ENCODE data around the gene NR3C2. TPM values are rescaled to one million over a fixed set of nuclear protein-coding genes. Genes with fewer than 3 reads are reported as not detected.

The NR3C2 gene
- total and polyA plus RNA-seq, 4 donors: 2.0 to 11.5 (median 3.2) TPM

DNA sequence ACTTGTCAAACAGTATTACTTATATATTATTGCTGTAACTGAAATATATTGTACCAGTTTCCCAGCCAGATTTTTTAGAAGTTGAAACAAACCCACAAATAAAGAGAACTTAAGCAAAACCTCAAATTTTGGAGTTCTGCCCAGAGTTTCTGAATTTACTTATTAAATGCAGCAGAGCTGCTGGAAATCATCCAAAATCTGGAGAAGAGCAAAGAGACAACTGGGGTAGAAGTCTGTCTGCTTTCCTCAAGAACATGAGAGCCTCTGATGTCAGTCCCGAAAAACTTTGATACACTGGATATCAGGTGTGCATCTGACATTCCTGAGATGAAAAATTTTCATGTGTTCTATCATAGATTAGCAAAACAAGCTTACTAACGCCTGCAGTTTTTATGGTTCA lies 325.9 kb downstream of the NR3C2 start:
- H3K4me3 ChIP-seq (ENCODE audit: low read depth in 1 of 3, low read length in 3 of 3): no peak overlapping the region
- no peak overlapping the region for H3K9ac ChIP-seq (ENCODE audit: low read depth in 1 of 2, low read length in 2 of 2)
- H3K27ac ChIP-seq (ENCODE audit: low read depth in 1 of 2, low read length in 2 of 2): no peak overlapping the region
- peaks cover 2 to 18% (median 11%) of the 10 kb centered on the region in 4 donors for H3K36me3 ChIP-seq (ENCODE audit: control insufficient read depth in 4 of 4, insufficient read depth in 3 of 4, low read depth in 1 of 4, low read length in 3 of 4)
- H3K9me3 ChIP-seq (ENCODE audit: control insufficient read depth in 4 of 4, low read length in 3 of 4): no peaks in the 10 kb centered on the region
- peaks cover 0 to 6% (median 2%) of the 10 kb centered on the region in 4 donors for H3K4me1 ChIP-seq (ENCODE audit: control insufficient read depth in 4 of 4, insufficient read depth in 4 of 4, low read length in 3 of 4)
- WGBS: 46% methylated on average over 2 of the region's 2 CpGs
- TF ChIP-seq, protein P1, sequence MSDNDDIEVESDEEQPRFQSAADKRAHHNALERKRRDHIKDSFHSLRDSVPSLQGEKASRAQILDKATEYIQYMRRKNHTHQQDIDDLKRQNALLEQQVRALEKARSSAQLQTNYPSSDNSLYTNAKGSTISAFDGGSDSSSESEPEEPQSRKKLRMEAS (IDR thresholded peaks at IDR 0.05): no peak
- TF ChIP-seq RXRA (IDR thresholded peaks at IDR 0.05): no peak
- peak in 1 of 2 donors; percentile 9 for TF ChIP-seq RAD21 (IDR thresholded peaks at IDR 0.05)
- no peak for DNase-seq (ENCODE audit: low spot score)
- H3K27me3 ChIP-seq (ENCODE audit: control insufficient read depth in 4 of 4, insufficient read depth in 4 of 4, low read length in 3 of 4): no peaks in the 10 kb centered on the region

DNA sequence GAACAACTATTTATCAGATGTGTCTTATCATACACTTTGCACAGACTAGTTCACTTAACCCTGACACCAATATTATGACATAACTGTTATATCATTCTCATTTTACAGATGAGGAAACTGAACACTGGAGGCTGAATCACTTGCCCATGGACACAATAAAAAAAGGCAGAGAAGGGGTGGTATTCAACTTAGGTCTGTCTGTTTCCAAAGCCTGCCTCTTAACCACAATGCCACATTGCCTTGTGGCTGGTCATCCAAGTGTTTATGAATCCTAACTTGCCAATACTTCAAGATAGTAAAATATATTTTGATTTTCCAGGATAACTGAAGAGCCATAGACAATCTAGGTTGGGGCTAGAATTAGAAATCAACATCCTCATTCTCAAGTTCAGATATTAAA lies 327.8 kb downstream of the NR3C2 start:
- H3K27me3 ChIP-seq (ENCODE audit: control insufficient read depth in 4 of 4, insufficient read depth in 4 of 4, low read length in 3 of 4): no peaks in the 10 kb centered on the region
- H3K9ac ChIP-seq (ENCODE audit: low read depth in 1 of 2, low read length in 2 of 2): no peak overlapping the region
- DNase-seq (ENCODE audit: low spot score): no peak
- peaks cover 0 to 10% (median 4%) of the 10 kb centered on the region in 4 donors for H3K4me1 ChIP-seq (ENCODE audit: control insufficient read depth in 4 of 4, insufficient read depth in 4 of 4, low read length in 3 of 4)
- no peaks in the 10 kb centered on the region for H3K9me3 ChIP-seq (ENCODE audit: control insufficient read depth in 4 of 4, low read length in 3 of 4)
- H3K4me3 ChIP-seq (ENCODE audit: low read depth in 1 of 3, low read length in 3 of 3): no peak overlapping the region
- TF ChIP-seq YY1 (IDR thresholded peaks at IDR 0.05): no peak
- TF ChIP-seq NR2F2 (IDR thresholded peaks at IDR 0.05): no peak
- no peak for TF ChIP-seq FOXA1 (IDR thresholded peaks at IDR 0.05)
- TF ChIP-seq RXRA (IDR thresholded peaks at IDR 0.05): no peak
- TF ChIP-seq RAD21 (IDR thresholded peaks at IDR 0.05): no peak
- TF ChIP-seq TAF1 (conservative IDR thresholded peaks at IDR 0.05): no peak
- TF ChIP-seq HNF4A (conservative IDR thresholded peaks at IDR 0.05): no peak
- TF ChIP-seq, protein P2, sequence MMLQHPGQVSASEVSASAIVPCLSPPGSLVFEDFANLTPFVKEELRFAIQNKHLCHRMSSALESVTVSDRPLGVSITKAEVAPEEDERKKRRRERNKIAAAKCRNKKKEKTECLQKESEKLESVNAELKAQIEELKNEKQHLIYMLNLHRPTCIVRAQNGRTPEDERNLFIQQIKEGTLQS (IDR thresholded peaks at IDR 0.05): no peak
- peaks cover 0 to 15% (median 11%) of the 10 kb centered on the region in 4 donors for H3K36me3 ChIP-seq (ENCODE audit: control insufficient read depth in 4 of 4, insufficient read depth in 3 of 4, low read depth in 1 of 4, low read length in 3 of 4)
- H3K27ac ChIP-seq (ENCODE audit: low read depth in 1 of 2, low read length in 2 of 2): no peak overlapping the region

DNA sequence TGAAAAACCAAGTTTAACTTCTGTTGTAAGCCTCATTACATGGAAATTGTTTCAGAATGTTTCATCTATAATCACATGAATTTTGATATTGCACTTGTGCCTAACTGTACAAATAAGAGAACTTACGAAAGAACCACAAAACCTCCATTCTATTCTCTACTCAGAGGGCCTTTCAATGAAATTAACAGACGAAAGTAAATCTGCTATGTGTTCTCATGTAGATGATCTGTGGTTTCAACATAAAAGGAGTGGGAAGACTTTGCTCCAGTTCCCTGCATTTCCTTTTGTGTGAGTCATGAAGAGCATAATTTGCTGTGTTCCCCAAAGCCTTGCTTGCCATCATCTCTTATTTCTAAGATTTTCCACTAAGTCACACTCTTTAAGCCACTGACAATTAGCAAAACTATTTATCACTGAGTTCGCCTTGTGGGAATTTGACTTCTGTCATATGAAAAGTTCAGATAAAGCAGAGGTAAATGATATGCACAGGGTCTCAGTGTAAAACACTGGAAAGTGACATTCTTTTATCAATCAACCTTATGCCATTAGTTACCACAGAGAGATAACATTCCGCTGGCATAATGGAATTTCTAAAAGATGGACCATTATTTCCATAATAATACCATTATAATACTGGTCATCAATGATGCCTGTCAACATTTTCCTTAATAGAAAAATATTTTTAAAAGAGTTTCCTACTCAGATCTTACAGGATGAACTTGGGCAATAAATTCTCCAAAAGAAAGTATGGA lies 329.8 kb downstream of the NR3C2 start:
- no peak overlapping the region for H3K27ac ChIP-seq (ENCODE audit: low read depth in 1 of 2, low read length in 2 of 2)
- peaks cover 0 to 17% (median 10%) of the 10 kb centered on the region in 4 donors for H3K4me1 ChIP-seq (ENCODE audit: control insufficient read depth in 4 of 4, insufficient read depth in 4 of 4, low read length in 3 of 4)
- no peak overlapping the region for H3K4me3 ChIP-seq (ENCODE audit: low read depth in 1 of 3, low read length in 3 of 3)
- H3K9ac ChIP-seq (ENCODE audit: low read depth in 1 of 2, low read length in 2 of 2): no peak overlapping the region
- WGBS: 91% methylated on average over 4 of the region's 4 CpGs
- TF ChIP-seq JUND (IDR thresholded peaks at IDR 0.05): no peak
- TF ChIP-seq, protein P1 (IDR thresholded peaks at IDR 0.05): no peak
- no peak for TF ChIP-seq SP1 (IDR thresholded peaks at IDR 0.05)
- TF ChIP-seq TAF1 (conservative IDR thresholded peaks at IDR 0.05): no peak
- TF ChIP-seq, protein P3, sequence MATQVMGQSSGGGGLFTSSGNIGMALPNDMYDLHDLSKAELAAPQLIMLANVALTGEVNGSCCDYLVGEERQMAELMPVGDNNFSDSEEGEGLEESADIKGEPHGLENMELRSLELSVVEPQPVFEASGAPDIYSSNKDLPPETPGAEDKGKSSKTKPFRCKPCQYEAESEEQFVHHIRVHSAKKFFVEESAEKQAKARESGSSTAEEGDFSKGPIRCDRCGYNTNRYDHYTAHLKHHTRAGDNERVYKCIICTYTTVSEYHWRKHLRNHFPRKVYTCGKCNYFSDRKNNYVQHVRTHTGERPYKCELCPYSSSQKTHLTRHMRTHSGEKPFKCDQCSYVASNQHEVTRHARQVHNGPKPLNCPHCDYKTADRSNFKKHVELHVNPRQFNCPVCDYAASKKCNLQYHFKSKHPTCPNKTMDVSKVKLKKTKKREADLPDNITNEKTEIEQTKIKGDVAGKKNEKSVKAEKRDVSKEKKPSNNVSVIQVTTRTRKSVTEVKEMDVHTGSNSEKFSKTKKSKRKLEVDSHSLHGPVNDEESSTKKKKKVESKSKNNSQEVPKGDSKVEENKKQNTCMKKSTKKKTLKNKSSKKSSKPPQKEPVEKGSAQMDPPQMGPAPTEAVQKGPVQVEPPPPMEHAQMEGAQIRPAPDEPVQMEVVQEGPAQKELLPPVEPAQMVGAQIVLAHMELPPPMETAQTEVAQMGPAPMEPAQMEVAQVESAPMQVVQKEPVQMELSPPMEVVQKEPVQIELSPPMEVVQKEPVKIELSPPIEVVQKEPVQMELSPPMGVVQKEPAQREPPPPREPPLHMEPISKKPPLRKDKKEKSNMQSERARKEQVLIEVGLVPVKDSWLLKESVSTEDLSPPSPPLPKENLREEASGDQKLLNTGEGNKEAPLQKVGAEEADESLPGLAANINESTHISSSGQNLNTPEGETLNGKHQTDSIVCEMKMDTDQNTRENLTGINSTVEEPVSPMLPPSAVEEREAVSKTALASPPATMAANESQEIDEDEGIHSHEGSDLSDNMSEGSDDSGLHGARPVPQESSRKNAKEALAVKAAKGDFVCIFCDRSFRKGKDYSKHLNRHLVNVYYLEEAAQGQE (IDR thresholded peaks at IDR 0.05): no peak
- TF ChIP-seq GABPA (IDR thresholded peaks at IDR 0.05 in 1 of 2, conservative IDR thresholded peaks at IDR 0.05 in 1 of 2): no peak
- no peak for TF ChIP-seq RAD21 (IDR thresholded peaks at IDR 0.05)
- TF ChIP-seq NR2F2 (IDR thresholded peaks at IDR 0.05): no peak
- no peak for TF ChIP-seq EGR1 (IDR thresholded peaks at IDR 0.05; ENCODE audit: low read depth in 2 of 2)
- TF ChIP-seq, protein P4, sequence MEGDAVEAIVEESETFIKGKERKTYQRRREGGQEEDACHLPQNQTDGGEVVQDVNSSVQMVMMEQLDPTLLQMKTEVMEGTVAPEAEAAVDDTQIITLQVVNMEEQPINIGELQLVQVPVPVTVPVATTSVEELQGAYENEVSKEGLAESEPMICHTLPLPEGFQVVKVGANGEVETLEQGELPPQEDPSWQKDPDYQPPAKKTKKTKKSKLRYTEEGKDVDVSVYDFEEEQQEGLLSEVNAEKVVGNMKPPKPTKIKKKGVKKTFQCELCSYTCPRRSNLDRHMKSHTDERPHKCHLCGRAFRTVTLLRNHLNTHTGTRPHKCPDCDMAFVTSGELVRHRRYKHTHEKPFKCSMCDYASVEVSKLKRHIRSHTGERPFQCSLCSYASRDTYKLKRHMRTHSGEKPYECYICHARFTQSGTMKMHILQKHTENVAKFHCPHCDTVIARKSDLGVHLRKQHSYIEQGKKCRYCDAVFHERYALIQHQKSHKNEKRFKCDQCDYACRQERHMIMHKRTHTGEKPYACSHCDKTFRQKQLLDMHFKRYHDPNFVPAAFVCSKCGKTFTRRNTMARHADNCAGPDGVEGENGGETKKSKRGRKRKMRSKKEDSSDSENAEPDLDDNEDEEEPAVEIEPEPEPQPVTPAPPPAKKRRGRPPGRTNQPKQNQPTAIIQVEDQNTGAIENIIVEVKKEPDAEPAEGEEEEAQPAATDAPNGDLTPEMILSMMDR (IDR thresholded peaks at IDR 0.05; ENCODE audit: low read depth, low read length, missing input control): no peak
- TF ChIP-seq, protein P5, sequence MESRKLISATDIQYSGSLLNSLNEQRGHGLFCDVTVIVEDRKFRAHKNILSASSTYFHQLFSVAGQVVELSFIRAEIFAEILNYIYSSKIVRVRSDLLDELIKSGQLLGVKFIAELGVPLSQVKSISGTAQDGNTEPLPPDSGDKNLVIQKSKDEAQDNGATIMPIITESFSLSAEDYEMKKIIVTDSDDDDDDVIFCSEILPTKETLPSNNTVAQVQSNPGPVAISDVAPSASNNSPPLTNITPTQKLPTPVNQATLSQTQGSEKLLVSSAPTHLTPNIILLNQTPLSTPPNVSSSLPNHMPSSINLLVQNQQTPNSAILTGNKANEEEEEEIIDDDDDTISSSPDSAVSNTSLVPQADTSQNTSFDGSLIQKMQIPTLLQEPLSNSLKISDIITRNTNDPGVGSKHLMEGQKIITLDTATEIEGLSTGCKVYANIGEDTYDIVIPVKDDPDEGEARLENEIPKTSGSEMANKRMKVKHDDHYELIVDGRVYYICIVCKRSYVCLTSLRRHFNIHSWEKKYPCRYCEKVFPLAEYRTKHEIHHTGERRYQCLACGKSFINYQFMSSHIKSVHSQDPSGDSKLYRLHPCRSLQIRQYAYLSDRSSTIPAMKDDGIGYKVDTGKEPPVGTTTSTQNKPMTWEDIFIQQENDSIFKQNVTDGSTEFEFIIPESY (IDR thresholded peaks at IDR 0.05): no peak
- no peak for TF ChIP-seq RXRA (IDR thresholded peaks at IDR 0.05)
- no peak for TF ChIP-seq FOXA2 (IDR thresholded peaks at IDR 0.05)
- no peak for TF ChIP-seq YY1 (IDR thresholded peaks at IDR 0.05)
- no peak for TF ChIP-seq HNF4G (IDR thresholded peaks at IDR 0.05)
- TF ChIP-seq HNF4A (conservative IDR thresholded peaks at IDR 0.05): no peak
- TF ChIP-seq, protein P2 (IDR thresholded peaks at IDR 0.05): no peak
- TF ChIP-seq FOXA1 (IDR thresholded peaks at IDR 0.05): no peak
- H3K9me3 ChIP-seq (ENCODE audit: control insufficient read depth in 4 of 4, low read length in 3 of 4): no peaks in the 10 kb centered on the region
- H3K36me3 ChIP-seq (ENCODE audit: control insufficient read depth in 4 of 4, insufficient read depth in 3 of 4, low read depth in 1 of 4, low read length in 3 of 4): peaks cover 0 to 13% (median 7%) of the 10 kb centered on the region in 4 donors
- no peaks in the 10 kb centered on the region for H3K27me3 ChIP-seq (ENCODE audit: control insufficient read depth in 4 of 4, insufficient read depth in 4 of 4, low read length in 3 of 4)
- DNase-seq (ENCODE audit: low spot score): no peak
